Naive thymus-derived CD4-positive, alpha-beta T cell (primary cell): ENCODE data around the gene GTPBP3. TPM values are rescaled to one million over a fixed set of nuclear protein-coding genes. Genes with fewer than 3 reads are reported as not detected.

Experiments
- ATAC-seq: fragments of 150-1000 bp; cut with Tn5 transposase; 2 replicates; pipeline ENCODE4 v1.10.0; 2021; ENCODE audit warnings: mild to moderate bottlenecking, moderate library complexity
- CTCF ChIA-PET: fragments of 350-600 bp; sonication (Branson Sonifier 250); formaldehyde crosslinking; loops from one replicate; lab custom pipeline; 2021; ENCODE audit warnings: antibody characterized with exemption; lab: Charles Lee
- POLR2A ChIA-PET: fragments of 350-600 bp; sonication (Branson Sonifier 250); formaldehyde crosslinking; loops from one replicate; lab custom pipeline; 2021; ENCODE audit warnings: antibody characterized with exemption, inconsistent platforms; lab: Charles Lee
- DNase-seq, 9 donors: peaks; one replicate each; pipeline versions ENCODE4 v3.0.0 to v3.0.0-alpha.2; 2020 to 2022; ENCODE audit warnings: mixed read lengths in 1 of 9
- H3K27ac ChIP-seq: one replicate; pipeline ENCODE4 v1.7.0; 2013; ENCODE audit warnings: mild to moderate bottlenecking, low read depth, low read length, moderate library complexity
- H3K27me3 ChIP-seq, 2 donors: one replicate each; pipeline ENCODE4 v1.7.0; 2013; ENCODE audit warnings: low read length in 2 of 2, mild to moderate bottlenecking in 2 of 2, moderate library complexity in 2 of 2; ENCODE audit not compliant: control insufficient read depth in 2 of 2, insufficient read depth in 2 of 2
- H3K36me3 ChIP-seq, 3 experiments: 1 replicate in 2 of 3; 2 replicates in 1 of 3; pipeline ENCODE4 v1.7.0; 2013; ENCODE audit warnings: low read length in 3 of 3, mild to moderate bottlenecking in 3 of 3, moderate library complexity in 1 of 3; ENCODE audit not compliant: insufficient read depth in 3 of 3, control insufficient read depth in 2 of 3
- H3K4me1 ChIP-seq, 2 donors: one replicate each; pipeline ENCODE4 v1.7.0; 2013; ENCODE audit warnings: low read length in 2 of 2, mild to moderate bottlenecking in 2 of 2, moderate library complexity in 1 of 2; ENCODE audit not compliant: control insufficient read depth in 2 of 2, insufficient read depth in 2 of 2
- H3K4me3 ChIP-seq: 2 replicates; pipeline ENCODE4 v1.7.0; 2013; ENCODE audit warnings: mild to moderate bottlenecking, low read length
- H3K9me3 ChIP-seq, 3 experiments: 1 replicate in 2 of 3; 2 replicates in 1 of 3; pipeline ENCODE4 v1.7.0; 2013; ENCODE audit warnings: low read length in 3 of 3; ENCODE audit not compliant: control insufficient read depth in 2 of 3
- H3K27ac Mint-ChIP-seq, 9 donors: one replicate each; pipeline ENCODE4 v1.8.0; 2020 to 2022; ENCODE audit warnings: mixed read lengths in 9 of 9, mild to moderate bottlenecking in 8 of 9, moderate library complexity in 5 of 9, inconsistent platforms in 2 of 9
- H3K27me3 Mint-ChIP-seq, 5 donors: one replicate each; pipeline ENCODE4 v1.8.0; 2021 to 2022; ENCODE audit warnings: mixed read lengths in 5 of 5, mild to moderate bottlenecking in 1 of 5
- H3K36me3 Mint-ChIP-seq, 5 donors: one replicate each; pipeline ENCODE4 v1.8.0; 2020 to 2022; ENCODE audit warnings: mixed read lengths in 5 of 5, mild to moderate bottlenecking in 3 of 5, inconsistent platforms in 1 of 5
- H3K4me1 Mint-ChIP-seq, 7 donors: one replicate each; pipeline ENCODE4 v1.8.0; 2020 to 2022; ENCODE audit warnings: mixed read lengths in 7 of 7, mild to moderate bottlenecking in 3 of 7, inconsistent platforms in 1 of 7
- H3K4me3 Mint-ChIP-seq, 10 donors: one replicate each; pipeline ENCODE4 v1.8.0; 2020 to 2022; ENCODE audit warnings: mild to moderate bottlenecking in 10 of 10, mixed read lengths in 10 of 10, moderate library complexity in 6 of 10, inconsistent platforms in 2 of 10
- H3K9me3 Mint-ChIP-seq, 11 donors: one replicate each; pipeline ENCODE4 v1.8.0; 2020 to 2022; ENCODE audit warnings: mixed read lengths in 11 of 11, mild to moderate bottlenecking in 4 of 11, inconsistent platforms in 1 of 11, moderate library complexity in 1 of 11
- intact Hi-C, 2 donors: fragments of 100-400 bp; cut with micrococcal nuclease; formaldehyde crosslinking; loops; one replicate each; pipeline ENCODE4 v1.15.1; 2023
- polyA plus RNA-seq, 2 donors: library from polyadenylated mRNA; unstranded; fragments of 300-500 nt; fragmentation: Illumina TruSeq; gene quantifications; one replicate each; pipeline ENCODE4 v1.2.3, GENCODE V29; 2021
- total RNA-seq, 6 experiments: library from RNA in 5 of 6; stranded (reverse) in 5 of 6; gene quantifications; 1 replicate in 5 of 6; 2 replicates in 1 of 6; pipeline ENCODE4 v1.2.3 and lab custom pipeline; 2021 to 2026

Gene GTPBP3
- total and polyA plus RNA-seq, 7 experiments from 2014 or later: 5.1 to 59.8 (median 36.8) TPM

DNA sequence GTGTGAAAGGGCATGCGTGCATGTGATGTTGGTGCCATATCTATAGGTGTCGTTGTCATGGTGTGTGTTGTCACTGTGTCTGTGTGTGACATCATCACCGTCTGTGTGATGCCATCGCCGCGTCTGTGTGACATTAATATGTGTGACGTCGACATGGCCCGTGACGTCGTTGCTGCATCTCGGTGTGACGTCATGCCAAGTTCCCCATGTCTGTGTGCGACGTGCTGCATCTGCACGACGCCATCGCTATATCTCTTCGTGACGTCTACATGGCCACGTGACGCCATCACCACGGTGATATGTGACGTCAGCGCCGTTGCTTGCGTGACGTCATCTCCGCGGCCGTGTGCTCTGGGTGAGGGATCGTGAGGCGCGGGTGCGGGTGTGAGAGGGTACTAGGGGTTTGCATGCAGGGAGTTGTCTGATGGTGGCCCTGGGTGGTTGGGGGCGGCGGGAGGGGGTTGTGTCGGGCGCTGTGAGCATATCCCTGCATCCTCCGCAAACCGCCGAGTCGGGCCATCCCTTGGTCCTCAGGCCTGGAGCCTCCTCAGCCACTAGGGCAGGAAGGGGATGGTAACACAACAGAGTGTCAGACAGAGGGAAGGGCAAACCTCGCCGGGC is 14.6 kb downstream of the GTPBP3 start:
- Mint-ChIP-seq H3K4me1 (peaks cover 0 to 17% (median 0%) of the 10 kb centered on the region in 7 donors), H3K27me3 (peaks cover 12 to 28% (median 13%) of the 10 kb centered on the region in 5 donors), H3K27ac (no peak overlapping the region), H3K4me3 (no peak overlapping the region), H3K36me3 (no peaks in the 10 kb centered on the region), H3K9me3 (peaks cover 0 to 1% (median 0%) of the 10 kb centered on the region in 11 donors)
- intact Hi-C loops: no loop called here
- ATAC-seq (no peak), DNase-seq (no peak)
- ChIA-PET CTCF (no interaction called here), POLR2A (no interaction called here)
- no peaks in the 10 kb centered on the region for H3K4me1 ChIP-seq
- no peaks in the 10 kb centered on the region for H3K9me3 ChIP-seq
- H3K27me3 ChIP-seq: peaks cover 0 to 2% of the 10 kb centered on the region in 2 donors
- no peaks in the 10 kb centered on the region for H3K36me3 ChIP-seq
- H3K4me3 ChIP-seq: no peak overlapping the region
- H3K27ac ChIP-seq: no peak overlapping the region

GRCh38 chr19:17352608-17353280 is 15.4 kb downstream of the GTPBP3 start:
- Histone ChIP-seq H3K36me3 (no peaks in the 10 kb centered on the region), H3K4me3 (no peak overlapping the region), H3K27me3 (peaks cover 0 to 2% of the 10 kb centered on the region in 2 donors), H3K27ac (no peak overlapping the region), H3K9me3 (no peaks in the 10 kb centered on the region), H3K4me1 (no peaks in the 10 kb centered on the region)
- DNase-seq (no peak), ATAC-seq (no peak)
- POLR2A ChIA-PET: no interaction called here
- Mint-ChIP-seq H3K27ac (peak overlapping the region in 1 of 9 donors; percentile 62), H3K4me3 (no peak overlapping the region), H3K4me1 (peaks cover 0 to 12% (median 0%) of the 10 kb centered on the region in 7 donors), H3K9me3 (peaks cover 0 to 1% (median 0%) of the 10 kb centered on the region in 11 donors), H3K36me3 (no peaks in the 10 kb centered on the region), H3K27me3 (peaks cover 10 to 25% (median 13%) of the 10 kb centered on the region in 5 donors)
- intact Hi-C loops: no loop called here
- CTCF ChIA-PET: no interaction called here

GRCh38 chr19:17353386-17353785 is 16.0 kb downstream of the GTPBP3 start:
- H3K36me3 Mint-ChIP-seq: no peaks in the 10 kb centered on the region
- CTCF ChIA-PET: no interaction called here
- H3K27ac Mint-ChIP-seq: no peak overlapping the region
- Histone ChIP-seq H3K36me3 (no peaks in the 10 kb centered on the region), H3K27ac (no peak overlapping the region), H3K4me1 (no peaks in the 10 kb centered on the region), H3K4me3 (no peak overlapping the region), H3K27me3 (peaks cover 0 to 2% of the 10 kb centered on the region in 2 donors), H3K9me3 (no peaks in the 10 kb centered on the region)
- peaks cover 7 to 22% (median 12%) of the 10 kb centered on the region in 5 donors for H3K27me3 Mint-ChIP-seq
- ATAC-seq (no peak), DNase-seq (no peak)
- no peak overlapping the region for H3K4me3 Mint-ChIP-seq
- POLR2A ChIA-PET: no interaction called here
- H3K4me1 Mint-ChIP-seq: peaks cover 0 to 12% (median 0%) of the 10 kb centered on the region in 7 donors
- H3K9me3 Mint-ChIP-seq: peaks cover 0 to 1% (median 0%) of the 10 kb centered on the region in 11 donors
- intact Hi-C loops: no loop called here

- no peak overlapping the region for H3K27ac ChIP-seq
- CTCF ChIA-PET: no interaction called here
- Mint-ChIP-seq H3K36me3 (no peaks in the 10 kb centered on the region), H3K27ac (no peak overlapping the region), H3K27me3 (peaks cover 0 to 12% (median under 1%) of the 10 kb centered on the region in 5 donors), H3K9me3 (no peaks in the 10 kb centered on the region), H3K4me3 (no peak overlapping the region), H3K4me1 (no peaks in the 10 kb centered on the region)
- no peaks in the 10 kb centered on the region for H3K36me3 ChIP-seq
- ATAC-seq: no peak
- POLR2A ChIA-PET: interaction anchor here (0.9 kb wide), 1 partner anchor 10 kb away, joined by 3 read pairs; no protein-coding TSS in a partner anchor
- DNase-seq: no peak
- no peak overlapping the region for H3K4me3 ChIP-seq
- H3K4me1 ChIP-seq: no peaks in the 10 kb centered on the region
- intact Hi-C loops: no loop called here
- H3K9me3 ChIP-seq: no peaks in the 10 kb centered on the region
- no peaks in the 10 kb centered on the region for H3K27me3 ChIP-seq
Observed at GRCh38 chr19:17357078-17357666, 19.8 kb downstream of the GTPBP3 start.

GRCh38 chr19:17357724-17358123 is 20.4 kb downstream of the GTPBP3 start:
- H3K4me1 Mint-ChIP-seq: peaks cover 0 to 2% (median 0%) of the 10 kb centered on the region in 7 donors
- no peaks in the 10 kb centered on the region for H3K36me3 ChIP-seq
- H3K27me3 Mint-ChIP-seq: peaks cover 0 to 12% (median 0%) of the 10 kb centered on the region in 5 donors
- no peaks in the 10 kb centered on the region for H3K9me3 ChIP-seq
- DNase-seq: no peak
- no peaks in the 10 kb centered on the region for H3K27me3 ChIP-seq
- no peak overlapping the region for H3K27ac ChIP-seq
- no peaks in the 10 kb centered on the region for H3K9me3 Mint-ChIP-seq
- ATAC-seq: no peak
- H3K36me3 Mint-ChIP-seq: no peaks in the 10 kb centered on the region
- H3K4me3 ChIP-seq: no peak overlapping the region
- no peaks in the 10 kb centered on the region for H3K4me1 ChIP-seq
- no peak overlapping the region for H3K4me3 Mint-ChIP-seq
- POLR2A ChIA-PET: interaction anchor here (0.9 kb wide), 1 partner anchor 10 kb away, joined by 3 read pairs; no protein-coding TSS in a partner anchor
- intact Hi-C loops: no loop called here
- no peak overlapping the region for H3K27ac Mint-ChIP-seq
- CTCF ChIA-PET: no interaction called here

DNA sequence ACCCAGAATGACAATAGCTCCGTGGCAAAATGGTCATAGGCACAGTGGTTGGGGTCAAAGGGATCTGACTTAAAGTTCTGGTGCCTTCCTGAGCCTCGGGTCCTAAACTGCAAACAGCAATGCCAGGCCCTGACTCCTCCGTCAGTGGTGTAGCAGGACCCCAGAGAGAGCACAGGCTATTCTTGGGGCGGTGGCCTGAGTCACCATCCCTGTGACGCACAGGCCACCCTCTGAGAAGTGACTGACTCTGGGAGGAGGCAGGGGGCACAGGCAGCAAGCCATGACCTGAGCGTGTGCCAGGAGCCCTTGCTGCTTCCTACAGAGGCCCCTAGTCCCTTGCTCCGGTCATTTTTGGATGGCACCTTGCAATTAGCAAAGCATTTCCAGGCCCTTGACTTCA is 21.0 kb downstream of the GTPBP3 start:
- Histone ChIP-seq H3K36me3 (no peaks in the 10 kb centered on the region), H3K27me3 (no peaks in the 10 kb centered on the region), H3K27ac (no peak overlapping the region), H3K9me3 (no peaks in the 10 kb centered on the region), H3K4me3 (no peak overlapping the region), H3K4me1 (no peaks in the 10 kb centered on the region)
- peaks cover 0 to 2% (median 0%) of the 10 kb centered on the region in 7 donors for H3K4me1 Mint-ChIP-seq
- intact Hi-C loops: no loop called here
- no peak overlapping the region for H3K4me3 Mint-ChIP-seq
- ATAC-seq: no peak
- H3K27ac Mint-ChIP-seq: no peak overlapping the region
- ChIA-PET CTCF (interaction anchor here (0.6 kb wide), 1 partner anchor 69 kb away, joined by 4 read pairs; no protein-coding TSS in a partner anchor), POLR2A (no interaction called here)
- no peak for DNase-seq
- no peaks in the 10 kb centered on the region for H3K36me3 Mint-ChIP-seq
- H3K27me3 Mint-ChIP-seq: peaks cover 0 to 8% (median 0%) of the 10 kb centered on the region in 5 donors
- H3K9me3 Mint-ChIP-seq: no peaks in the 10 kb centered on the region
